ENCODE measurements around the gene SLC19A1.

- no peak for TF ChIP-seq CTCF (IDR thresholded peaks at IDR 0.05)
- TF ChIP-seq POLR2AphosphoS5 (IDR thresholded peaks at IDR 0.05) = no peak
- no peak for TF ChIP-seq POLR2A (IDR thresholded peaks at IDR 0.05)
These were observed 16.3 kb downstream of the SLC19A1 start for GRCh38 chr21:45525910-45526306.
